OCI-LY1 (cell line): ENCODE results near the gene TMEFF2.

ENCODE experiments used
- H2AFZ ChIP-seq: fragments of 200-600 bp; sonication (generic), shearing (Covaris generic); 2 replicates; pipeline ENCODE4 v1.6.0; 2014; ENCODE audit warnings: antibody characterized with exemption, mild to moderate bottlenecking, low read length
- H3F3A ChIP-seq: fragments of 200-600 bp; sonication (generic), shearing (Covaris generic); 2 replicates; pipeline ENCODE4 v1.6.0; 2014; ENCODE audit warnings: mild to moderate bottlenecking, antibody characterized with exemption, low read length, moderate library complexity; ENCODE audit not compliant: insufficient read depth
- H3K27ac ChIP-seq: fragments of 200-600 bp; sonication (generic); 2 replicates; pipeline ENCODE4 v1.5.1; 2014; ENCODE audit warnings: low read length, mixed run types, mild to moderate bottlenecking, low read depth; ENCODE audit not compliant: poor library complexity, severe bottlenecking
- H3K27me3 ChIP-seq: fragments of 200-600 bp; sonication (generic); 2 replicates; pipeline ENCODE4 v1.6.0; 2014; ENCODE audit warnings: antibody characterized with exemption, mild to moderate bottlenecking, low read length, moderate library complexity; ENCODE audit not compliant: insufficient read depth
- H3K36me3 ChIP-seq: fragments of 200-600 bp; sonication (generic); 2 replicates; pipeline ENCODE4 v1.6.1; 2014; ENCODE audit warnings: mild to moderate bottlenecking, antibody characterized with exemption, low read length, moderate library complexity, mixed read lengths; ENCODE audit not compliant: insufficient read depth
- H3K4me1 ChIP-seq: fragments of 200-600 bp; sonication (generic); 2 replicates; pipeline ENCODE4 v1.5.1; 2014; ENCODE audit warnings: mild to moderate bottlenecking, low read length, moderate library complexity; ENCODE audit not compliant: insufficient read depth, severe bottlenecking
- H3K4me2 ChIP-seq: fragments of 200-600 bp; sonication (generic), shearing (Covaris generic); 2 replicates; pipeline ENCODE4 v1.6.1; 2014; ENCODE audit warnings: low read length
- H3K4me3 ChIP-seq: fragments of 200-600 bp; sonication (generic); 2 replicates; pipeline ENCODE4 v1.5.1; 2014; ENCODE audit warnings: low read length, low read depth, mild to moderate bottlenecking, mixed read lengths; ENCODE audit not compliant: poor library complexity, severe bottlenecking
- H3K79me2 ChIP-seq: fragments of 200-600 bp; shearing (Covaris generic); 2 replicates; pipeline ENCODE4 v1.6.1; 2016; ENCODE audit warnings: mixed run types, low read length, mixed read lengths; ENCODE audit not compliant: insufficient read depth
- H3K9ac ChIP-seq: fragments of 200-600 bp; sonication (generic), shearing (Covaris generic); 2 replicates; pipeline ENCODE4 v1.6.1; 2014; ENCODE audit warnings: mild to moderate bottlenecking, low read length, mixed read lengths
- H3K9me2 ChIP-seq: fragments of 200-600 bp; sonication (generic), shearing (Covaris generic); 2 replicates; pipeline ENCODE4 v1.6.1; 2014; ENCODE audit warnings: low read depth, mild to moderate bottlenecking, low read length, mixed read lengths
- H3K9me3 ChIP-seq: fragments of 200-600 bp; shearing (Covaris generic); 2 replicates; pipeline ENCODE4 v1.6.1; 2014; ENCODE audit warnings: low read length, mixed read lengths
- H4K20me1 ChIP-seq: fragments of 200-600 bp; sonication (generic), shearing (Covaris generic); 2 replicates; pipeline ENCODE4 v1.6.0; 2016; ENCODE audit warnings: mild to moderate bottlenecking, low read length; ENCODE audit not compliant: insufficient read depth
- EZH2 ChIP-seq: fragments of 200-600 bp; sonication (generic), shearing (Covaris generic); IDR thresholded peaks from 2 replicates; pipeline ENCODE4 v1.8.0; 2017; ENCODE audit warnings: borderline replicate concordance, mixed run types, mild to moderate bottlenecking, antibody characterized with exemption, low read length, moderate library complexity, mixed read lengths
- TF ChIP-seq, protein P1 (sequence below): fragments of 200-600 bp; sonication (generic), shearing (Covaris generic); IDR thresholded peaks from 2 replicates; pipeline ENCODE4 v1.5.1; 2017; ENCODE audit warnings: mild to moderate bottlenecking, antibody characterized with exemption, low read length, moderate library complexity, mixed read lengths

The TMEFF2 gene

DNA sequence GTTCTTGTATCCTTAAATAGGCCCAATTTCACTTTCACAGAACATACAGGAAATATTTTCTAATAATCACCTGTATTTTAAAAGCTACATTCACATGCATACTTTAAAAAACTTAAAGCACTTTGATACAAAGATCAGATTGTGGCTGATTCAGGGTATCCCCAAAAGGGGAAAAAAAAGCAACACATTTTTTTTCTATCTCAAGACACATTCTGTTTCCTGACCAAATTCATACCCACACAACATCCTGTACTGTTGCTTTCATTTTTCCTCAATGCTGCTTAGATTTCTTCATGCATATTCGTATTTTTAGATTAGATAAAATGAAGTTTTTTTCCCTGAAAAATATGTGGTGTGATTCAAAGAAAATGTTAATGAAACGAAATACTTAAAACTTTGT lies 122.5 kb downstream of the TMEFF2 start:
- Histone ChIP-seq H2AFZ (no peak overlapping the region), H3K4me2 (no peak overlapping the region), H3K27ac (no peak overlapping the region), H3K4me3 (no peak overlapping the region), H3K27me3 (no peaks in the 10 kb centered on the region), H3K36me3 (no peaks in the 10 kb centered on the region), H3K9me2 (no peaks in the 10 kb centered on the region), H3F3A (no peaks in the 10 kb centered on the region), H3K79me2 (no peaks in the 10 kb centered on the region), H4K20me1 (no peaks in the 10 kb centered on the region), H3K4me1 (no peaks in the 10 kb centered on the region), H3K9me3 (no peaks in the 10 kb centered on the region), H3K9ac (no peak overlapping the region)
- TF ChIP-seq EZH2 = no peak
- TF ChIP-seq, protein P1, sequence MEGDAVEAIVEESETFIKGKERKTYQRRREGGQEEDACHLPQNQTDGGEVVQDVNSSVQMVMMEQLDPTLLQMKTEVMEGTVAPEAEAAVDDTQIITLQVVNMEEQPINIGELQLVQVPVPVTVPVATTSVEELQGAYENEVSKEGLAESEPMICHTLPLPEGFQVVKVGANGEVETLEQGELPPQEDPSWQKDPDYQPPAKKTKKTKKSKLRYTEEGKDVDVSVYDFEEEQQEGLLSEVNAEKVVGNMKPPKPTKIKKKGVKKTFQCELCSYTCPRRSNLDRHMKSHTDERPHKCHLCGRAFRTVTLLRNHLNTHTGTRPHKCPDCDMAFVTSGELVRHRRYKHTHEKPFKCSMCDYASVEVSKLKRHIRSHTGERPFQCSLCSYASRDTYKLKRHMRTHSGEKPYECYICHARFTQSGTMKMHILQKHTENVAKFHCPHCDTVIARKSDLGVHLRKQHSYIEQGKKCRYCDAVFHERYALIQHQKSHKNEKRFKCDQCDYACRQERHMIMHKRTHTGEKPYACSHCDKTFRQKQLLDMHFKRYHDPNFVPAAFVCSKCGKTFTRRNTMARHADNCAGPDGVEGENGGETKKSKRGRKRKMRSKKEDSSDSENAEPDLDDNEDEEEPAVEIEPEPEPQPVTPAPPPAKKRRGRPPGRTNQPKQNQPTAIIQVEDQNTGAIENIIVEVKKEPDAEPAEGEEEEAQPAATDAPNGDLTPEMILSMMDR = no peak

DNA sequence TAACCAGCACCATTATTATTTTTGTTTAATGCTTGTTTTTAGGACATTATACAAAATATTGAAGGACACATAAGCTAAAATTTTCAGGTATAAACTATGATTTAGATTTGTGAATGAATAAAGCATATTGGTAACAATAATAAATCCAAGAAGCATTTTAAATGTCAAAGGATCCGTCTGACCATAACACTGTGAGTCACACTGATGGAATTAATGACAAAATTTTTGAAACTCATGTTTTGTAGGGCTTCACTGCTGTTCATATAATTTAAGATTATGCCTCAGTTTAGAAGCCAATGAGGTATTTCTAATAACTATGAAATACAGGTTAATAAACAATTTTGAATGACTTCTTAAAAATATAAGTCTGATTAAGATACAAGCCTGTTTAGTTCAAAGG lies 124.6 kb downstream of the TMEFF2 start:
- Histone ChIP-seq H3K9ac (no peak overlapping the region), H3K27ac (no peak overlapping the region), H3K36me3 (no peaks in the 10 kb centered on the region), H4K20me1 (no peaks in the 10 kb centered on the region), H3K4me2 (no peak overlapping the region), H3K9me2 (no peaks in the 10 kb centered on the region), H3K9me3 (no peaks in the 10 kb centered on the region), H3K4me1 (no peaks in the 10 kb centered on the region), H2AFZ (no peak overlapping the region), H3K79me2 (no peaks in the 10 kb centered on the region), H3K27me3 (no peaks in the 10 kb centered on the region), H3F3A (no peaks in the 10 kb centered on the region), H3K4me3 (no peak overlapping the region)
- TF ChIP-seq EZH2 = no peak
- TF ChIP-seq, protein P1 = no peak

DNA sequence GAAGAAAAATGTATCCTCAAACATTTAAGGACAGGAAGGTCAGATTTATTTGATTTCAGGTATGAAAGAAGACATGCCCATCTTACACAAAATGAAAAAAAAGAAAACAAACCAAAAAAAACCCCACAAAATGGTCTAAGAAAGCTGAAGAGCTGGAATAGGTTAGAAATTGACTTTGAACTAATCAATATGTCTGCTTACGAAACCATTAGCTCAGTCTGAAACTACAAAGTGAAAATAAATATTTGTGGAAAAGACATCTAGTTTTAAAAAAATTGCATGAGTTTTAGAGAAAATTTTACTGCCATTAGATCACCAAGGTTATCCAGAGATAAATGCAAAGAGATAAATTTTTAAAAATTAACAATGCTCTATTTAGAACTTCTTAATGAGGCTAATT lies 125.3 kb downstream of the TMEFF2 start:
- Histone ChIP-seq H3K27ac (no peak overlapping the region), H4K20me1 (no peaks in the 10 kb centered on the region), H3K4me1 (no peaks in the 10 kb centered on the region), H3K4me2 (no peak overlapping the region), H3K27me3 (no peaks in the 10 kb centered on the region), H3K9ac (no peak overlapping the region), H3K36me3 (no peaks in the 10 kb centered on the region), H3K9me3 (no peaks in the 10 kb centered on the region), H3K4me3 (no peak overlapping the region), H2AFZ (no peak overlapping the region), H3K79me2 (no peaks in the 10 kb centered on the region), H3F3A (no peaks in the 10 kb centered on the region), H3K9me2 (no peaks in the 10 kb centered on the region)
- TF ChIP-seq, protein P1 = no peak
- no peak for TF ChIP-seq EZH2
